Immature natural killer cell (primary cell): Measurements from ENCODE around the gene A1CF. TPM values are rescaled to one million over a fixed set of nuclear protein-coding genes. Genes with fewer than 3 reads are reported as not detected.

Experiments
- DNase-seq, 3 donors: peaks; one replicate each; pipeline ENCODE4 v3.0.0; 2022; ENCODE audit warnings: mixed read lengths in 1 of 3
- H3K27ac Mint-ChIP-seq, 6 donors: one replicate each; pipeline ENCODE4 v1.8.0; 2020; ENCODE audit warnings: mixed read lengths in 6 of 6, mild to moderate bottlenecking in 5 of 6, inconsistent platforms in 4 of 6, moderate library complexity in 3 of 6
- H3K27me3 Mint-ChIP-seq, 3 donors: one replicate each; pipeline ENCODE4 v1.8.0; 2020 to 2021; ENCODE audit warnings: low read depth in 3 of 3, mild to moderate bottlenecking in 3 of 3, mixed read lengths in 3 of 3, moderate library complexity in 3 of 3, inconsistent platforms in 1 of 3
- H3K36me3 Mint-ChIP-seq, 3 donors: one replicate each; pipeline ENCODE4 v1.8.0; 2020; ENCODE audit warnings: mixed read lengths in 3 of 3, inconsistent platforms in 2 of 3, mild to moderate bottlenecking in 2 of 3
- H3K4me1 Mint-ChIP-seq, 2 donors: one replicate each; pipeline ENCODE4 v1.8.0; 2020; ENCODE audit warnings: inconsistent platforms in 2 of 2, mild to moderate bottlenecking in 2 of 2, mixed read lengths in 2 of 2, moderate library complexity in 1 of 2
- H3K4me3 Mint-ChIP-seq, 5 donors: one replicate each; pipeline ENCODE4 v1.8.0; 2020; ENCODE audit warnings: mild to moderate bottlenecking in 5 of 5, mixed read lengths in 5 of 5, inconsistent platforms in 3 of 5, moderate library complexity in 3 of 5
- H3K9me3 Mint-ChIP-seq, 6 donors: one replicate each; pipeline ENCODE4 v1.8.0; 2020; ENCODE audit warnings: mild to moderate bottlenecking in 6 of 6, mixed read lengths in 6 of 6, inconsistent platforms in 4 of 6, moderate library complexity in 3 of 6
- polyA plus RNA-seq, 3 donors: library from polyadenylated mRNA; unstranded; fragments of 300-500 nt; fragmentation: Illumina TruSeq; gene quantifications; one replicate each; pipeline ENCODE4 v1.2.3, GENCODE V29; 2021

A1CF gene
- polyA plus RNA-seq, 3 donors from 2014 or later = not detected

DNA sequence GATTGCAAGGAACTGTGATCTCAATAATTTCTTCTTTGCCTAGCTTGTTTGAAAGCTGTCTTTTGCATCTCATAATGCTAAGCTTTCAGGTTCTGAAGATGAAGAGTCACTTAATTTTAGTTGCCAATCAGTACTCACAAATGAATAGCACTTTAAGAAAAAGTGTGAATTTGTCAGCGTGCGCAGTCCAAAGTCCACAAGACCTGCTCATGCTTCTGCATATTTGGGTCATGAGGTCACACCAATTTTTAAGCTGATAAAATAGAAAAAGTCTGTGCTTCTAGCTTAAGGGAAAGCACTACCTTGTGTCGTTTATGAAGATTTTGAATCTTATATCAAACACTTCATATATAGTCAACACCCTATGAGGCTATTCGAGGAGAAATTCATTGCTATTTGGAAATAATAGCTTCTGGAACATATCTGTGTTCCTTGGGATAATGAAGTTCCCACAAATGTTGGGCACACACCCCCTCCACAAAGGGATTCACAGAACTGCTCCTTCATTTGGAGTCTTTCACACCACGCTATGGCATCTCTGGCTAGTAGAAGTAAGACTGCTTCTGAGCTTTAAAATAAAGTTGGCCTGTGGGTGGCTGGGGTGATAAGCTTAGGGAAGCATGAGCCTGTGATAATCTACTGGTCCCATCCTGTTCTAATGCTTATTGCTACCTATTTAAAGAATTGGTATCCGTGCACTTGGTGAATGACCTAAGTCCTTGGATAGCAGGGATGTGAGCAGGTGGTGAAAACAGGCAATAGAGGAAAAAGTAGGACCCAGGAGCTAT, 33.3 kb downstream of the A1CF start:
- H3K27ac Mint-ChIP-seq = no peak overlapping the region

DNA sequence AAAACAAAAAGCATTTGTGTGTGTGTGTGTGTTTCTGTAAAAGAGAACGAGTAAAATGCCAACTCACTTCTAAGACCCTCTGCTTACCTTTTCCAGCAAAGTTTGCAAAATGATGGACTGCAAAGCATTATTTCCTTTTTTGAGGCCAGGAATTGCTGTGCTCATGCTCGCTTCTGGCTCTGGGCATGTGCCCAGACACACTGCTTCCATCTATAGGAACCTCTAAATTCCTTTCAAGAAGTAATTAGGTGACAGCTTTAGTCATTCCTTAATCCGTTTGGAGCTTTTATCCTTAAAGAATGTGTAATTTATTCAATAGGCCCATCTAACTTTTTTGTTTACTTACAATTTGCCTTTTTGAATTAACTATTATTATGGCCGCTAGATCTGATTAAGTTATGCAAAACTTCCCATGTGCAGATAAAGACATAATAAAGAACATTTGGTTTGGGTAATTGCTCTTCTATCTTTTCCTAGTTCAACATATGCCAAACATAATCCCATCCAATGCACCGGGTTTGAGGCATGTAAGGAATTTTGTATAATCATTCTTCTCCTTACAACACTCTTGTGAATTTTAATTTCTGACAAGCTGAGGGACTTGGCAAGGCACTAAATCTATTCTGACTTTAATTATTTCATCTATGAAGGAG, 34.7 kb downstream of the A1CF start:
- Mint-ChIP-seq H3K4me1 (no peaks in the 10 kb centered on the region), H3K27me3 (peaks cover 2 to 5% (median 5%) of the 10 kb centered on the region in 3 donors), H3K9me3 (peaks cover 0 to 2% (median 0%) of the 10 kb centered on the region in 6 donors), H3K36me3 (no peaks in the 10 kb centered on the region), H3K4me3 (no peak overlapping the region), H3K27ac (no peak overlapping the region)
- no peak for DNase-seq

More for the DNA sequence above, 33.3 kb downstream of the A1CF start:
- DNase-seq = no peak
- no peaks in the 10 kb centered on the region for H3K36me3 Mint-ChIP-seq
- H3K4me1 Mint-ChIP-seq = no peaks in the 10 kb centered on the region
- peaks cover 0 to 2% (median 0%) of the 10 kb centered on the region in 6 donors for H3K9me3 Mint-ChIP-seq
- peaks cover 2 to 5% (median 5%) of the 10 kb centered on the region in 3 donors for H3K27me3 Mint-ChIP-seq
- no peak overlapping the region for H3K4me3 Mint-ChIP-seq

DNA sequence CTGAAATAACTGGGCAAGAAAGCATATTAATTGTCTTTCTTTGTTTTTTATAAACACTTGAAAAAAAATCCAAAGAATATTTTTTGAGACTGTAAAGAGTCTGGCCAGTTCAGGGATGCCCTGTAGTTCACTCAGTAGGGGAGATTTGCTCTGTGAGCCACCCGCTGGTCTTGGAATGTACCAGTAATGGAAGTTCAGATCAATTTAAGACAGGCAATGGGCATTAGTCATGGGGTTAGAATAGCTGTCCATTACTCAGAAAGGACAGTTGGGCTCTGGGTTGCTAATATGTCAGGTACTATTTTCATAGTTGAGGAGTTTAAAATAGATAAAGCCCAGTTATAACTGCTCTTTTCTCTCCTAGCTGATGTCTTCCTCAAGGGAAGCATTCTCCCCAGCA, 38.7 kb downstream of the A1CF start:
- Mint-ChIP-seq H3K27ac (no peak overlapping the region), H3K4me3 (no peak overlapping the region), H3K4me1 (no peaks in the 10 kb centered on the region), H3K27me3 (peaks cover 2 to 5% (median 2%) of the 10 kb centered on the region in 3 donors), H3K9me3 (no peaks in the 10 kb centered on the region), H3K36me3 (no peaks in the 10 kb centered on the region)
- DNase-seq = no peak

DNA sequence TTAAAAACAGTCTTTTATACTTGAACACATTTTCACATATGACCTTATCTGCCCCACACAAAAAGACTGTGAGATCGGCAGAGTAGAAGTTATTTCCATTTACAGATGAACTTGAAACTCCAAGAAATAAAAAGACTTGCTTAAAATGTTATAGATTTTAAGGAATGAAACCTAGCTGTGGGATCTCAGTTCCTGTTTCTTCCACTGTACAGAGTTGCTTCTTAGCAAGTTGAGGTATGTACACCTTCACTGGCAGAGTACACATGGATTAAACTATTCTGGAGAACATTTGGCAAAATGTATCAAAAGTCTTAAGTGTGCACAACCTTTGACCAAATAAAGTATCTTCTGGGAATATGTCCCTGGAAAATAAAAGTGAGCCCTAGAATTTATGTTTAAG, 48.3 kb downstream of the A1CF start:
- Mint-ChIP-seq H3K4me1 (no peaks in the 10 kb centered on the region), H3K36me3 (no peaks in the 10 kb centered on the region), H3K27ac (no peak overlapping the region), H3K4me3 (no peak overlapping the region), H3K9me3 (peaks cover 0 to 2% (median 0%) of the 10 kb centered on the region in 6 donors), H3K27me3 (peaks cover 2 to 5% (median 3%) of the 10 kb centered on the region in 3 donors)
- no peak for DNase-seq

DNA sequence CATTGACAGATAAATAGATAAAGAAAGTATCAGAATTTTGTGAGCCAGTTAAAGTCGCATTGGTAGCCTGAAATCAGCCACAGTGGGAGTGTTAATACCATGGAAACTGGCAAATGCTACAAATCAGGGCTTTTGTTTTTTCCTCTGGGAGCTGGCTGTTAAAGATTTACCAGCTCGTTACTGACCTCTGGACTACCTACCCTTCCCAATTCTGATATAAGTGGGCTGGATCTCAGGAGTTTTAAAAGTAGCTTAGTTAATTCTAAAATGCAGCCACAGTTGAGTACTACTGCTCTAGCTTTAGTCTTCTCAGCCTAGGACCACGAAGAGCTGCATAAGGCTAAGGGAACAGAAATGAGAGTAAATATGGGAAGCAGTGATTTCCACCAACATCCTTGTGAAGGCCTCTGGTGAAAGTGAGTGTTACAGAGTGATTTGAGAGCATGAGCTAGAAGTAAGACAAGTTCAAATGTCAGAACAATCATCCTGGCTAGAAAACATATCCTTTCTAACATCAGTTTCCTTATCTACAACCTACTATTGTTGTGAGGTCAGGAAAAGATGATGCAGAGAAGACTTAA, 53.2 kb downstream of the A1CF start:
- Mint-ChIP-seq H3K9me3 (peaks cover 0 to 3% (median 0%) of the 10 kb centered on the region in 6 donors), H3K4me3 (no peak overlapping the region), H3K27me3 (peaks cover 0 to 6% (median 4%) of the 10 kb centered on the region in 3 donors), H3K36me3 (no peaks in the 10 kb centered on the region), H3K27ac (no peak overlapping the region), H3K4me1 (no peaks in the 10 kb centered on the region)
- no peak for DNase-seq

DNA sequence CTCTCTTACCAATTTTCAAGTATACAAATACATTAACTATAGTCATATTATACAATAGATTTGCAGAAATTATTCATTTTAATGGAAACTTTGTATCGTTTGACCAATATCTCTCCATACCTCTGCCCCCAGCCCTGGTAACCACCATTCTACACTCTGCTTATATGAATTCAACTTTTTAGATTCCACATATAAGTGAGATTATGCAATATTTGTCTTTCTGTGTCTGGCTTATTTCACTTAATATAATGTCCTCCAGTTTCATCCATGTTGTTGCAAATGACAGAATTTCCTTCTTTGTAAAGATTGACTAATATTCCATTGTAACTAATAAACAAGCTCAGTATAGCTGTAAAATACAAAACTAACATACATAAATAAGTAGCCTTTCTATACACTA, 55.4 kb downstream of the A1CF start:
- Mint-ChIP-seq H3K27me3 (peaks cover 0 to 6% (median 3%) of the 10 kb centered on the region in 3 donors), H3K4me3 (no peak overlapping the region), H3K9me3 (peaks cover 0 to 3% (median 0%) of the 10 kb centered on the region in 6 donors)

DNA sequence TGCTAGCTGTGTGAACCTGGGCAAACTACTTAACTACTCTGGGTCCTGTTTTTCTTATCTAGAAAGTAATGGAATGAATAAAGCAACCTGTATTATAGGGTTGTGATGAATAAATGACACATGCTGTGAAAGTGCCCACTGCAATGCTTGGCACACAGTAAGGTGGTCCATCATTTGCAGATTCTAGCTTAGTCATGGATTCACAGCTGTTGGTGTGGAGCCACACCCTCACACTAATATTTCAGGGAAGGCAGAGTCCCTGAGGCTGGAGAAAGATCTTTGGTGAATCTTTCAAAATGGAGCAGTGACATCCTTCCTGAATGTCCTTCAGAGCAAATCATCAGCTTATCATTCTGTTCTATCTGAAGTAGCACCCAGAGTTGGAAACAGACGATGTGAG, 60.6 kb downstream of the A1CF start:
- Mint-ChIP-seq H3K9me3 (peaks cover 0 to 5% (median 0%) of the 10 kb centered on the region in 6 donors), H3K4me1 (no peaks in the 10 kb centered on the region), H3K4me3 (no peak overlapping the region), H3K27ac (no peak overlapping the region), H3K27me3 (peaks cover 0 to 5% (median 5%) of the 10 kb centered on the region in 3 donors), H3K36me3 (no peaks in the 10 kb centered on the region)
- DNase-seq = no peak

More for the DNA sequence above, 55.4 kb downstream of the A1CF start:
- no peak for DNase-seq
- H3K4me1 Mint-ChIP-seq = no peaks in the 10 kb centered on the region
- no peak overlapping the region for H3K27ac Mint-ChIP-seq
- no peaks in the 10 kb centered on the region for H3K36me3 Mint-ChIP-seq

DNA sequence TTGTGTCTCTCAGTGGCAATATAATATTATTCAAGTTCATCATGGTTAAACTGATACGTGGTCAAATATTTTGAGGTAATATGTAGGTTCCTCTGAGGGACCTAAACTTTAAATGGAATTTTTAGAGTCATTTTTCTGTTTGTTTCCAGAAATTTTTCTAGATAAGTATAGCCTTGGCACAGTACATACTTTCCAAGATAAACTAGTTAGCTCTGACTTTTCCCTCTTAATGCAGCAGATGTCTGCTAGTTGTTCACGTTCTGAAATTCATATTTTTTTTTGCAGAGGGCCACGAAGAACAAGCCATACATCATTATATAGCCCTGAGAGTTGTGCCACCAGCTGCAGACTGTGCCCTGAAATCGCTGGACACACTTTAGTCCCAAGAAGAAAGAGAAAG, 61.6 kb downstream of the A1CF start:
- Mint-ChIP-seq H3K27me3 (peaks cover 3 to 5% (median 5%) of the 10 kb centered on the region in 3 donors), H3K36me3 (no peaks in the 10 kb centered on the region), H3K27ac (no peak overlapping the region), H3K4me3 (no peak overlapping the region), H3K4me1 (no peaks in the 10 kb centered on the region), H3K9me3 (peaks cover 0 to 5% (median 0%) of the 10 kb centered on the region in 6 donors)
- no peak for DNase-seq

DNA sequence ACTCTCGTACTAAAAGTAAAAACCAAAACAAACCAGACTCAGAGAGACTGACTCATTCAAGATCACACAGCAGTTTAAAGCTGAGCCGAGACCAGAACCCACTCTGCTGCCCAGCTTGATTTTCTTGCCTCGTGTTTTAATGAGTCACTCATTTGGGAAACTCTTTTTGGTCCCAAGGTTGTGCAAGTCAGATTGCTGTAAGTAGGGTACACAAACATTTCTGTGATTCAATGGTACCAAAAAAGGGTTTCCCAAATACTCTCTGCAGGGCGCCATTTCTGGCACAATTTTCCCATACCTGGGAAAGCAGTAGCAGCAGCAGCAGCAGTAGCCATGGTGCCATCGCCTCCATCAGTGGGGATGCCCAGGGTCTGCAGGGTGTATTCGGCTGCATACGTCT, 75.8 kb downstream of the A1CF start:
- H3K4me1 Mint-ChIP-seq = no peaks in the 10 kb centered on the region
- no peak for DNase-seq
- no peak overlapping the region for H3K27ac Mint-ChIP-seq
- H3K4me3 Mint-ChIP-seq = no peak overlapping the region
- no peaks in the 10 kb centered on the region for H3K9me3 Mint-ChIP-seq
- peaks cover 0 to 12% (median 0%) of the 10 kb centered on the region in 3 donors for H3K27me3 Mint-ChIP-seq
- H3K36me3 Mint-ChIP-seq = no peaks in the 10 kb centered on the region

DNA sequence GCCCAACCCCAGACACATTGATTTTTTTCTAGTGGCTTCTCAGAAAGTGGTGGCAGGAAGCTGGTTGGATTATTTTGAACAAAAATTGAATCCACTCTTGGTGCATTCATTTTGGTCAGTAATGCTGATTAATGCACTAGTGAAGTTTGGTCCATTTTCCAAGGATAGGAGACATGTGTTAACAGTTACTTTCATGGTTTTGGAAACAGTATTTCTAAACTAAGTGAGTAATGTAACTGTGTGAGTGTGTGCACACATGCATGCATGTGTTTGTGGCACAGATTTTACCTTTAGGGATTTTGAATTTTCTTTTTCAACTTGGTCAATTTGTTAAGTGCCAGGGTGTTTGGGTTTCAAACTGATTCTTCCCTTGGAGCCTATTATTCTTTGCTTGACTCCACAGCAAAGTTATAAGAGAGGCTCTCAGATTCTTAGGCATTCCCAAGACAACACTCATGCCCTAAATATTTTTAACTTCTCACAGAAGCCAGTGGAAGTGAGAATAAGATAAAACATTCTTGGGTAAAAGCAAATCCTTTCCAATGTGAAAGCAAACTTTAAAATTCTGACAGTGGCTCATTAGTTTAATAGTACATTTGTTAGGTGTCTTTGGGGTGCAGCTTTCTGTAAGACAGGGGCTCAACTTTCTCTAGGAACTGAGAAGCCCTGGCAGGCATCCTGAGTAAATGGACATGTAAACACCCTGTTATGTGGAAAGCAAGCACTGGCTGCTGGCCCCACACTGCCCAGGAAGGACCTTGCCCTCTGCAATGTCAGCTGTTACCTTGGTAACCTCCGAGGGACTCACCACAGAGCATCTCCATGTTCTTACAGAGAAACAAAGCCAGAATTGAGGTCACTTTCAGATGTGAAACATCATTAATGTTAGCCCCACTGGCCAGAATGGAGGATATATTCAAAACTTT, 77.3 kb downstream of the A1CF start:
- no peak overlapping the region for H3K27ac Mint-ChIP-seq
- H3K9me3 Mint-ChIP-seq = no peaks in the 10 kb centered on the region
- no peaks in the 10 kb centered on the region for H3K4me1 Mint-ChIP-seq
- H3K4me3 Mint-ChIP-seq = no peak overlapping the region
- no peak for DNase-seq
- H3K27me3 Mint-ChIP-seq = peaks cover 0 to 10% (median 0%) of the 10 kb centered on the region in 3 donors
- H3K36me3 Mint-ChIP-seq = no peaks in the 10 kb centered on the region

DNA sequence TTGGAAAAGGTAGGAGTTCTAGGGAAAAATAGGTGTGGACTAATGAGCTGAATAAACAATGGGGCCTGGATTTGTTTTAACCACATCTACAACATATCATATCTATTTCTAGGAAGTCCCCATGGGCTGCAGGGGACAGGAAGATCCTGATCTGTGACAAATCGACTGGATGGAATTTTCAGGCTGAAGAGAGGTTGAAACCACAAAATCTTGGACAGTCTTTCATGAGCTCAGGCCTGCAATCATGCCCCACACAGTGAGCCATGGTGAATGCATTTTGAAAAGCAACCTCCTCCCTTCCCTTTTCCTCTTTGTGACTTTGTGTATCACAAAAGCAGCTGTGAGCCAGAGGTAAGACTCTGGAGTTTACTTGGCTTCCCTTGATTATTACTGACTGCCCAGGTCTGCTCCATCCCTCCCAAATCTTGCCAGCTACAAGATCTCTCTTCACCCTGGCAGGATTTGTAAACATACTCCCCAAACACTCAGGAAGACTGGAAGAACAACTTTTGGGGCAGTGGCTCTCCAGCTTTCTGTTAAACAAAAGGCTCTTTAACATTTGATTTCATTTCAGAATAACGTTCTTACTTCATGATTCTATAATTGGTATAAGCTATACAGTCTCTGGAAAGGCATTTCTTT, 79.3 kb downstream of the A1CF start:
- Mint-ChIP-seq H3K36me3 (no peaks in the 10 kb centered on the region), H3K4me3 (no peak overlapping the region)

DNA sequence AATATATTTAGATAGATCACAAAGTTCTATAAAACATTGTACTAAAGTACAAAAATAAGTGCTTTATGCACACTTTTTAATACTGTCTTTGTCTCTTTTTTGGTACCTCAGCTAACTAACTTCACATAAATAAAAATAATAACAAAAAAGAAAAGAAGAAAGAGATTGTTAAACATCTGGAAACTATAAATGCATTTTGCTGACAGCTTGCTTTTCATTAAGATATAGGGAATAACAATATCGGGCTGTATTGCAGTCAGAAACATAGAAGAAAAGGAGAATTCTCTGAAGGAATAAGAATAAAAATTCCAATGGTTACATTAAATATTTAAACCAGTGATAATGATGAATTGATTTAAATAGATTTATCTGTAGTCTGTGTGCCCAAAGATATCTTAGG, 85.8 kb downstream of the A1CF start:
- H3K36me3 Mint-ChIP-seq = peaks cover 0 to 4% (median 0%) of the 10 kb centered on the region in 3 donors
- H3K9me3 Mint-ChIP-seq = peaks cover 0 to 4% (median 0%) of the 10 kb centered on the region in 6 donors
- no peaks in the 10 kb centered on the region for H3K4me1 Mint-ChIP-seq
- no peak overlapping the region for H3K4me3 Mint-ChIP-seq
- H3K27ac Mint-ChIP-seq = no peak overlapping the region
- H3K27me3 Mint-ChIP-seq = peaks cover 6 to 13% (median 9%) of the 10 kb centered on the region in 3 donors
- no peak for DNase-seq

More for the DNA sequence above, 79.3 kb downstream of the A1CF start:
- H3K9me3 Mint-ChIP-seq = no peaks in the 10 kb centered on the region
- peaks cover 0 to 6% (median 0%) of the 10 kb centered on the region in 3 donors for H3K27me3 Mint-ChIP-seq
- no peaks in the 10 kb centered on the region for H3K4me1 Mint-ChIP-seq
- no peak for DNase-seq
- no peak overlapping the region for H3K27ac Mint-ChIP-seq

DNA sequence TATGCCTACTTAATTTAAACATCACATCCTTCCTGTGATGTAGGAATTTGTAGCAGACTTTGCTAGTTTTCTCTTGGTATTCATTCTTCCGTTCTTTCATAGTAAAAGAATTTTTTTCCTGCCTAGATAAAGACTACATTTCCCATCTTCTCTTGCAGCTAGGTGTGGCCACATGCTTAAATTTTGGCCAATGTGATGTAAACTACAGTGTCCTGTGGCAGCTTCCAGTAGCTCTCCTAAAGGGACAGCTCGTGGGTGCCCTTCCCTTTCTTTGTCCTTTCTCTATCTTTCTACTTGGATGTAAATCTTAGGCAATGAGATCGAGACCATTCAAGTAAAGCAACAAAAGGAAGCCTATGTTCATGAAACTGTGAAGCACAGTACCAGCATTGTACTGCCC, 87.1 kb downstream of the A1CF start:
- Mint-ChIP-seq H3K4me3 (no peak overlapping the region), H3K27me3 (peaks cover 6 to 13% (median 11%) of the 10 kb centered on the region in 3 donors), H3K4me1 (no peaks in the 10 kb centered on the region), H3K9me3 (peaks cover 0 to 4% (median 0%) of the 10 kb centered on the region in 6 donors), H3K36me3 (peaks cover 0 to 4% (median 0%) of the 10 kb centered on the region in 3 donors), H3K27ac (no peak overlapping the region)
- DNase-seq = no peak
